WTC11 (cell line): Measurements from ENCODE around the gene CGGBP1. TPM values are rescaled to one million over a fixed set of nuclear protein-coding genes. Genes with fewer than 3 reads are reported as not detected.

Source experiments
- HMGA2 ChIP-seq: fragments of 250-450 bp; sonication (Bioruptor Pico); IDR thresholded peaks from 2 replicates; pipeline ENCODE4 v1.4.0; 2021; ENCODE audit warnings: mild to moderate bottlenecking, moderate library complexity
- SMAD4 ChIP-seq: sonication (generic); formaldehyde crosslinking; IDR thresholded peaks from 2 replicates; pipeline ENCODE4 v1.8.0; 2022; ENCODE audit warnings: mild to moderate bottlenecking, missing genetic modification reagents
- ZBTB21 ChIP-seq: sonication (generic); formaldehyde crosslinking; IDR thresholded peaks from 2 replicates; pipeline ENCODE4 v1.8.1; 2023; ENCODE audit warnings: mild to moderate bottlenecking, missing genetic modification reagents, borderline replicate concordance
- ZNF138 ChIP-seq: sonication (generic); formaldehyde crosslinking; conservative IDR thresholded peaks from 2 replicates; pipeline ENCODE4 v1.8.1; 2022; ENCODE audit warnings: mild to moderate bottlenecking, moderate library complexity, missing genetic modification reagents
- total RNA-seq: library from RNA; stranded (reverse); gene quantifications from 3 replicates; pipeline ENCODE4 v1.2.3, GENCODE V29; 2021

CGGBP1 gene
- total RNA-seq, 1 experiment from 2014 or later: 57.6 TPM

DNA sequence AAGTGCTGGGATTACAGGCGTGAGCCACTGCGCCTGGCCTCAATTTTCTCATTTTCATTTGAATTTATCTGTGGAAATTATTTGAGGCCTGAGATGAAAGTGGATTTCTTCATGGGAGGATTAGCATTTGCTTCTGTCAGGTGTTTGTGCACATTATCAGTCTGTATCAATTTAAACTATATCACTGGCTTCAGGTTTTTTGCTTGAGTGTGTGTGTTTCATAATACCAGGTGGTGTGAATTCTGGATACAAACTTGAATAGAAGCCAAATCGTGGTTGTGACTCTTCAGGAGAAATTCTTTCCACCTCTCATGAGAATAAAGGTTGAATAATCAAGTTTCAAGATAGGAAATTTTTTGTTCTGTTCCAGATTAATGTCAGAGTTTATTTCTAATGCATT, 56.4 kb downstream of the CGGBP1 start (continued):
- no peak for TF ChIP-seq HMGA2 (CRISPR knock-in tag)
- TF ChIP-seq SMAD4 (CRISPR knock-in tag): no peak
- TF ChIP-seq ZBTB21 (CRISPR knock-in tag): no peak
- TF ChIP-seq ZNF138 (CRISPR knock-in tag): no peak

Other genes with a start within 250 kb of the CGGBP1 start
- 7.0 to 10.0 TPM (median 8.3 TPM) in 3 replicates for gene ZNF654, start 250 bp upstream of the CGGBP1 start, total RNA-seq
- 22.5 to 24.1 TPM (median 23.9 TPM) in 3 replicates for gene C3orf38, start 91.0 kb upstream of the CGGBP1 start, total RNA-seq